B cell (primary cell): Measurements from ENCODE around the gene DGAT2. TPM values are rescaled to one million over a fixed set of nuclear protein-coding genes. Genes with fewer than 3 reads are reported as not detected.

Source experiments
- ATAC-seq: fragments of 200-7000 bp; cut with Tn5 transposase; one replicate; pipeline ENCODE4 v1.10.0; 2021; ENCODE audit warnings: low read depth, mild to moderate bottlenecking, moderate number of reproducible peaks, moderate library complexity
- CTCF ChIA-PET: fragments of 350-600 bp; sonication (Branson Sonifier 250); formaldehyde crosslinking; loops from one replicate; lab custom pipeline; 2021; ENCODE audit warnings: antibody characterized with exemption, inconsistent platforms; lab: Charles Lee
- POLR2A ChIA-PET: fragments of 350-600 bp; sonication (Branson Sonifier 250); formaldehyde crosslinking; loops from one replicate; lab custom pipeline; 2021; ENCODE audit warnings: antibody characterized with exemption; lab: Charles Lee
- DNase-seq: peaks from one replicate; pipeline ENCODE4 v3.0.0; 2013
- H2AFZ ChIP-seq: 2 replicates; pipeline ENCODE4 v1.6.1; 2012; ENCODE audit warnings: mild to moderate bottlenecking, low read depth, low read length; ENCODE audit not compliant: insufficient read depth, poor library complexity, severe bottlenecking
- H3K27ac ChIP-seq, 2 donors: 1 replicate in 1 of 2; 2 replicates in 1 of 2; pipeline ENCODE4 v1.5.1; 2012 to 2013; ENCODE audit warnings: low read length in 2 of 2, mild to moderate bottlenecking in 2 of 2, moderate library complexity in 1 of 2
- H3K27me3 ChIP-seq, 4 experiments: fragments of 200-600 bp in 1 of 4; sonication (generic) in 1 of 4; replicated peaks in 1 of 4; 1 replicate in 2 of 4; 2 replicates in 2 of 4; pipeline versions ENCODE4 v1.6.1 to v1.7.0; 2013 to 2016; ENCODE audit warnings: low read length in 3 of 4, mild to moderate bottlenecking in 2 of 4, mixed read lengths in 1 of 4, moderate library complexity in 1 of 4; ENCODE audit not compliant: insufficient read depth in 4 of 4, control insufficient read depth in 3 of 4; ENCODE audit errors: control extremely low read depth in 1 of 4
- H3K36me3 ChIP-seq, 2 experiments: replicated peaks in 1 of 2; 1 replicate in 1 of 2; 2 replicates in 1 of 2; pipeline versions ENCODE4 v1.6.1 to v1.7.1; 2013; ENCODE audit warnings: low read length in 1 of 2; ENCODE audit not compliant: insufficient read depth in 2 of 2, control insufficient read depth in 1 of 2; ENCODE audit errors: control extremely low read depth in 1 of 2, extremely low read depth in 1 of 2
- H3K4me1 ChIP-seq, 2 donors: fragments of 200-600 bp in 1 of 2; sonication (generic) in 1 of 2; 1 replicate in 1 of 2; 2 replicates in 1 of 2; pipeline versions ENCODE4 v1.5.1 to v1.6.1; 2013 to 2017; ENCODE audit warnings: low read length in 2 of 2; ENCODE audit not compliant: control insufficient read depth in 2 of 2, insufficient read depth in 2 of 2
- H3K4me2 ChIP-seq: replicated peaks from 2 replicates; pipeline ENCODE3; 2012; ENCODE audit warnings: mild to moderate bottlenecking, low read depth, low read length; ENCODE audit not compliant: poor library complexity, severe bottlenecking
- H3K4me3 ChIP-seq, 5 experiments: fragments of 200-600 bp in 1 of 5; sonication (generic) in 1 of 5; 1 replicate in 3 of 5; 2 replicates in 2 of 5; pipeline versions ENCODE4 v1.5.1 to v1.7.0; 2011 to 2016; ENCODE audit warnings: low read length in 4 of 5, mild to moderate bottlenecking in 4 of 5, low read depth in 2 of 5, control low read depth in 1 of 5, moderate library complexity in 1 of 5; ENCODE audit not compliant: insufficient read depth in 1 of 5; ENCODE audit errors: control extremely low read depth in 1 of 5, extremely low read depth in 1 of 5
- H3K79me2 ChIP-seq: fragments of 200-600 bp; sonication (generic); one replicate; pipeline ENCODE4 v1.6.0; 2016; ENCODE audit warnings: low read length; ENCODE audit not compliant: control insufficient read depth, insufficient read depth
- H3K9ac ChIP-seq: fragments of 200-600 bp; sonication (generic); 2 replicates; pipeline ENCODE4 v1.6.1; 2017; ENCODE audit warnings: mild to moderate bottlenecking, low read length, moderate library complexity
- H3K9me3 ChIP-seq, 3 donors: one replicate each; pipeline versions ENCODE4 v1.6.1 to v1.7.1; 2013; ENCODE audit warnings: low read length in 2 of 3; ENCODE audit not compliant: control insufficient read depth in 2 of 3, insufficient read depth in 1 of 3; ENCODE audit errors: control extremely low read depth in 1 of 3
- H4K20me1 ChIP-seq: 2 replicates; pipeline ENCODE4 v1.6.0; 2012; ENCODE audit warnings: mild to moderate bottlenecking, low read length; ENCODE audit not compliant: insufficient read depth, control insufficient read depth, poor library complexity, severe bottlenecking
- H3K27ac Mint-ChIP-seq: one replicate; pipeline ENCODE4 v1.8.0; 2021; ENCODE audit warnings: mixed read lengths
- H3K27me3 Mint-ChIP-seq: one replicate; pipeline ENCODE4 v1.8.0; 2021; ENCODE audit warnings: mixed read lengths
- H3K4me1 Mint-ChIP-seq: one replicate; pipeline ENCODE4 v1.8.0; 2021; ENCODE audit warnings: mixed read lengths
- H3K4me3 Mint-ChIP-seq: one replicate; pipeline ENCODE4 v1.8.0; 2021; ENCODE audit warnings: mixed read lengths
- H3K9me3 Mint-ChIP-seq: one replicate; pipeline ENCODE4 v1.8.0; 2022; ENCODE audit warnings: mixed read lengths; ENCODE audit not compliant: insufficient read depth
- EZH2 ChIP-seq: IDR thresholded peaks from 2 replicates; pipeline ENCODE4 v1.6.1; 2012; ENCODE audit warnings: borderline replicate concordance, low read depth, mild to moderate bottlenecking, moderate library complexity, low read length; ENCODE audit not compliant: insufficient read depth, poor library complexity, severe bottlenecking
- WGBS: methylation state at CpG from one replicate; pipeline ENCODE4 v1.1.5; 2013; ENCODE audit warnings: missing lambda C conversion rate; ENCODE audit not compliant: insufficient coverage; 5-methylcytosine and 5-hydroxymethylcytosine counted together
- intact Hi-C: fragments of 100-400 bp; cut with micrococcal nuclease; formaldehyde crosslinking; loops from one replicate; pipeline ENCODE4 v1.10.0; 2022
- polyA plus RNA-seq: library from polyadenylated mRNA; depleted of rRNA; stranded (reverse); fragments of >200 nt; gene quantifications from 2 replicates; pipeline ENCODE4 v1.2.3, GENCODE V29; 2012
- total RNA-seq, 2 donors: library from RNA; stranded (reverse); fragments of 120-200 nt in 1 of 2; gene quantifications; 1 replicate in 1 of 2; 2 replicates in 1 of 2; pipeline versions ENCODE4 v1.2.3 to v1.2.4, GENCODE V29; 2013 to 2022
- TF ChIP-seq, protein P1 (sequence below): fragments of 200-600 bp; IDR thresholded peaks from one replicate; pipeline ENCODE4 v1.8.0; 2022; ENCODE audit warnings: antibody characterized with exemption, mild to moderate bottlenecking

DGAT2 gene
- total and polyA plus RNA-seq, 2 donors (not counting 1 experiment from before 2014, with no cell fraction given): 5.8 to 6.5 TPM

DNA sequence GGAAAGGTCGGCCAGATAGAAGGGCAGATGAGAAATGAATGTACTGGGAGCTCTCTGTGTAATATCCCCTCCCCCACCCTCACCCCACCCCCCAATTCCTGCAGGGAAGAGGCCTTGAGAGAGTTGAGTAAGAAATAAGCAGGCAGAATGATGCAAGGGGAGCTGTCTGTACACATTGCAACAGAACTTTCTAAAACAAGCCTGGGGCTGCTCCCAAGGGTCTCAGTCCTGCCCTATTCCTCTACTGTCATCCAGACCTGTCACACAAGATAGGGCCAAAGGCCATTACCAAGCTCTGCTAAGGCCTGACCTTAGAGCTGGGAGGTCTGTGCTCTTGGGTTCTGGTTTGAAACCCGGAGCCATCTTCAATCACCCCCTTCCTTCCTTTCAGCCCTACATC, 5.7 kb upstream of the DGAT2 start:
- WGBS: 88% methylated on average over 1 of the region's 2 CpGs
- H3K9ac ChIP-seq: no peak overlapping the region
- CTCF ChIA-PET: interaction anchor here (1.5 kb wide), 1 partner anchor 389 kb away, joined by 3 read pairs; no protein-coding TSS in a partner anchor
- H4K20me1 ChIP-seq: no peaks in the 10 kb centered on the region
- intact Hi-C loops: no loop called here
- TF ChIP-seq EZH2: no peak
- TF ChIP-seq, protein P1, sequence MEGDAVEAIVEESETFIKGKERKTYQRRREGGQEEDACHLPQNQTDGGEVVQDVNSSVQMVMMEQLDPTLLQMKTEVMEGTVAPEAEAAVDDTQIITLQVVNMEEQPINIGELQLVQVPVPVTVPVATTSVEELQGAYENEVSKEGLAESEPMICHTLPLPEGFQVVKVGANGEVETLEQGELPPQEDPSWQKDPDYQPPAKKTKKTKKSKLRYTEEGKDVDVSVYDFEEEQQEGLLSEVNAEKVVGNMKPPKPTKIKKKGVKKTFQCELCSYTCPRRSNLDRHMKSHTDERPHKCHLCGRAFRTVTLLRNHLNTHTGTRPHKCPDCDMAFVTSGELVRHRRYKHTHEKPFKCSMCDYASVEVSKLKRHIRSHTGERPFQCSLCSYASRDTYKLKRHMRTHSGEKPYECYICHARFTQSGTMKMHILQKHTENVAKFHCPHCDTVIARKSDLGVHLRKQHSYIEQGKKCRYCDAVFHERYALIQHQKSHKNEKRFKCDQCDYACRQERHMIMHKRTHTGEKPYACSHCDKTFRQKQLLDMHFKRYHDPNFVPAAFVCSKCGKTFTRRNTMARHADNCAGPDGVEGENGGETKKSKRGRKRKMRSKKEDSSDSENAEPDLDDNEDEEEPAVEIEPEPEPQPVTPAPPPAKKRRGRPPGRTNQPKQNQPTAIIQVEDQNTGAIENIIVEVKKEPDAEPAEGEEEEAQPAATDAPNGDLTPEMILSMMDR: no peak
- H3K27me3 ChIP-seq: no peaks in the 10 kb centered on the region
- Mint-ChIP-seq H3K27me3 (no peaks in the 10 kb centered on the region), H3K9me3 (no peaks in the 10 kb centered on the region), H3K4me1 (peaks cover 7% of the 10 kb centered on the region), H3K4me3 (no peak overlapping the region), H3K27ac (no peak overlapping the region)
- POLR2A ChIA-PET: interaction anchor here (1.0 kb wide), 1 partner anchor 11 kb away, joined by 3 read pairs; no protein-coding TSS in a partner anchor
- DNase-seq: no peak
- no peak overlapping the region for H3K4me2 ChIP-seq
- no peaks in the 10 kb centered on the region for H3K79me2 ChIP-seq
- no peak for ATAC-seq
- H3K4me3 ChIP-seq: no peak overlapping the region
- H3K36me3 ChIP-seq: no peaks in the 10 kb centered on the region
- no peaks in the 10 kb centered on the region for H3K9me3 ChIP-seq
- H2AFZ ChIP-seq: no peak overlapping the region
- no peak overlapping the region for H3K27ac ChIP-seq
- H3K4me1 ChIP-seq: peaks cover 5 to 11% of the 10 kb centered on the region in 2 donors

DNA sequence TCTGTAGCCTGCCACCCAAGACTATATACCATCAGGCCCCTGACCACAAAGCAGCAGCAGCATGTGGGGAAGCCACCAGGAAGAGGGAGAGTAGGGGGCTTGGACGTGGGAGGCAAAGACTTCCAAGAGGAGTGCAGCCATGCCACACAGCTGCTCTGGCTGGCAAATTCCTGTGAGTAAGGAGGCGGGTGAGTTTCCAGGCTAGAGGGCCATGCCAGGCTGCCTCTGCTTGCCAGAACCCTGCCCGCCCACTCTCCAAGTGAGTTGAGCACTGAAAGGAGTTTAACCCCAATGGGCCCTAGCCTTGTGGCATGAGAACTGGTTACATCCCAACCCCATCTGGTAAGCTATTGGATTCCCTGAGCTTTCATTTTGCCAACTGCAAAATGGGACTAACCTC, 4.7 kb upstream of the DGAT2 start:
- Histone ChIP-seq H3K27ac (no peak overlapping the region), H3K4me1 (peaks cover 8 to 17% of the 10 kb centered on the region in 2 donors), H3K4me3 (no peak overlapping the region), H3K9me3 (no peaks in the 10 kb centered on the region), H3K27me3 (no peaks in the 10 kb centered on the region), H3K79me2 (no peaks in the 10 kb centered on the region), H3K9ac (no peak overlapping the region), H3K4me2 (no peak overlapping the region), H4K20me1 (no peaks in the 10 kb centered on the region), H3K36me3 (no peaks in the 10 kb centered on the region), H2AFZ (no peak overlapping the region)
- WGBS: 90% methylated on average over 3 of the region's 3 CpGs
- DNase-seq (no peak), ATAC-seq (no peak)
- TF ChIP-seq, protein P1: no peak
- TF ChIP-seq EZH2: no peak
- Mint-ChIP-seq H3K9me3 (no peaks in the 10 kb centered on the region), H3K27ac (no peak overlapping the region), H3K4me1 (peaks cover 13% of the 10 kb centered on the region), H3K27me3 (no peaks in the 10 kb centered on the region), H3K4me3 (no peak overlapping the region)
- intact Hi-C loops: no loop called here
- POLR2A ChIA-PET: interaction anchor here (0.6 kb wide), 1 partner anchor 85 kb away, joined by 3 read pairs; no protein-coding TSS in a partner anchor
- CTCF ChIA-PET: no interaction called here
